Tibial nerve (tissue), 4 donors: ENCODE data around the gene ATP5F1D. TPM values are rescaled to one million over a fixed set of nuclear protein-coding genes. Genes with fewer than 3 reads are reported as not detected.
A peak's percentile ranks its signal among the peaks of the same experiment; 100 is the strongest.

ENCODE experiments used
- DNase-seq, 2 donors: peaks; one replicate each; pipeline ENCODE4 v3.0.0-alpha.2; 2019; ENCODE audit warnings: low spot score in 2 of 2
- H3K27ac ChIP-seq, 4 donors: fragments of 200-600 bp; sonication (generic) in 3 of 4; one replicate each; pipeline ENCODE4 v1.5.1; 2017 to 2019; ENCODE audit warnings: mild to moderate bottlenecking in 1 of 4
- H3K27me3 ChIP-seq, 2 donors: fragments of 200-600 bp; sonication (generic) in 1 of 2; one replicate each; pipeline versions ENCODE4 v1.5.1 to v1.6.0; 2017 to 2019
- H3K36me3 ChIP-seq, 3 donors: fragments of 200-600 bp; sonication (generic); one replicate each; pipeline ENCODE4 v1.5.1; 2018 to 2019
- H3K4me1 ChIP-seq, 4 donors: fragments of 200-600 bp; sonication (generic) in 3 of 4; one replicate each; pipeline ENCODE4 v1.5.1; 2017 to 2019
- H3K4me3 ChIP-seq, 4 donors: fragments of 200-600 bp; sonication (generic) in 3 of 4; one replicate each; pipeline ENCODE4 v1.5.1; 2017 to 2019; ENCODE audit warnings: mild to moderate bottlenecking in 1 of 4, moderate library complexity in 1 of 4
- H3K9me3 ChIP-seq, 4 donors: fragments of 200-600 bp; sonication (generic) in 3 of 4; one replicate each; pipeline ENCODE4 v1.5.1; 2017 to 2019
- EP300 ChIP-seq, 2 donors: sonication (generic); formaldehyde crosslinking; IDR thresholded peaks; one replicate each; pipeline ENCODE4 v1.6.1; 2017; ENCODE audit warnings: antibody characterized with exemption in 2 of 2, mild to moderate bottlenecking in 1 of 2
- POLR2A ChIP-seq, 2 donors: fragments of 450-650 bp; IDR thresholded peaks; one replicate each; pipeline ENCODE4 v1.6.1; 2017; ENCODE audit warnings: antibody characterized with exemption in 2 of 2, mild to moderate bottlenecking in 2 of 2, moderate library complexity in 2 of 2
- WGBS, 2 donors: methylation state at CpG; one replicate each; pipeline ENCODE4 v1.1.5; 2018; 5-methylcytosine and 5-hydroxymethylcytosine counted together
- total RNA-seq, 4 donors: library from RNA; depleted of rRNA; stranded (reverse); fragments of >200 nt; gene quantifications; one replicate each; pipeline ENCODE4 v1.1.0, GENCODE V29; 2016
- TF ChIP-seq, protein P1 (sequence below), 5 experiments: fragments of 200-600 bp in 3 of 5; fragments of 450-650 bp in 2 of 5; sonication (generic) in 3 of 5; IDR thresholded peaks; one replicate each; pipeline ENCODE4 v1.5.1; 2016 to 2019; ENCODE audit warnings: antibody characterized with exemption in 5 of 5, mild to moderate bottlenecking in 3 of 5, moderate library complexity in 2 of 5

ATP5F1D gene
- total RNA-seq, 4 donors from 2014 or later: 67.5 to 140 (median 127) TPM

DNA sequence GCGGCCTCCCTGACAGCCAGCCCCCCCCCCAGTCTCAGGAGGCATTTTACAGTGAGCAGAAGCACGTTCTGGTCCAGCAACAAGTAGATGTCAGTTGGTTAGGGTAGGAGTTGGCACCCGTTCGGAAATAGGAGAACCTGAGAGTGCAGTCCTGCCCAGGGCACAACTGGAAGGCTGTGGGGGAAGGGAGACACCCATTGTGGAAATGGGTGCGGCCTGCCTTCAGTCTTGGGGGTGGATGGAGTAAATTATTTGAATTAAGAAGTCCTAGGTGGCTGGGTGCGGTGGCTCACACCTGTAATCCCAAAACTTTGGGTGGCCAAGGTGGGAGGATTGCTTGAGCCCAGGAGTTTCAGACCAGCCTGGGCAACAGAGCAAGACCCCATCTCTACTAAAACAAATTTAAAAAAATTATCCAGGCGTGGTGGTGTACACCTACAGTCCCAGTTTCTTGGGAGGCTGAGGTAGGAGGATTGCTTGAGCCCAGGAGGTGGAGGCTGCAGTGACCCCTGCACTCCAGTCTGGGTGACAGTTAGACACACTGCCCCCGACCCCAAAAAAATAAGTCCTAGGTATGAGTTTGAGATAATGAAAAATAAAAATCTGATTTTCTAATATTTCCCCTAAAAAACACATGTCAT lies 28.8 kb downstream of the ATP5F1D start:
- Histone ChIP-seq H3K27ac (peak overlapping the region; percentile 93 to 100 (median 98)), H3K4me3 (peak overlapping the region; percentile 72 to 81 (median 77)), H3K9me3 (no peaks in the 10 kb centered on the region), H3K4me1 (peaks cover 11 to 88% (median 86%) of the 10 kb centered on the region in 4 donors), H3K27me3 (no peaks in the 10 kb centered on the region), H3K36me3 (peaks cover 6 to 44% (median 38%) of the 10 kb centered on the region in 3 donors)
- 25 to 29% methylated on average over 7 to 8 of the region's 8 CpGs for WGBS, 2 donors
- TF ChIP-seq EP300 (IDR thresholded peaks at IDR 0.05) (no peak), POLR2A (IDR thresholded peaks at IDR 0.05) (no peak)
- TF ChIP-seq, protein P1, sequence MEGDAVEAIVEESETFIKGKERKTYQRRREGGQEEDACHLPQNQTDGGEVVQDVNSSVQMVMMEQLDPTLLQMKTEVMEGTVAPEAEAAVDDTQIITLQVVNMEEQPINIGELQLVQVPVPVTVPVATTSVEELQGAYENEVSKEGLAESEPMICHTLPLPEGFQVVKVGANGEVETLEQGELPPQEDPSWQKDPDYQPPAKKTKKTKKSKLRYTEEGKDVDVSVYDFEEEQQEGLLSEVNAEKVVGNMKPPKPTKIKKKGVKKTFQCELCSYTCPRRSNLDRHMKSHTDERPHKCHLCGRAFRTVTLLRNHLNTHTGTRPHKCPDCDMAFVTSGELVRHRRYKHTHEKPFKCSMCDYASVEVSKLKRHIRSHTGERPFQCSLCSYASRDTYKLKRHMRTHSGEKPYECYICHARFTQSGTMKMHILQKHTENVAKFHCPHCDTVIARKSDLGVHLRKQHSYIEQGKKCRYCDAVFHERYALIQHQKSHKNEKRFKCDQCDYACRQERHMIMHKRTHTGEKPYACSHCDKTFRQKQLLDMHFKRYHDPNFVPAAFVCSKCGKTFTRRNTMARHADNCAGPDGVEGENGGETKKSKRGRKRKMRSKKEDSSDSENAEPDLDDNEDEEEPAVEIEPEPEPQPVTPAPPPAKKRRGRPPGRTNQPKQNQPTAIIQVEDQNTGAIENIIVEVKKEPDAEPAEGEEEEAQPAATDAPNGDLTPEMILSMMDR (IDR thresholded peaks at IDR 0.05): peak in 1 of 5 experiments; percentile 4
- DNase-seq: no peak

DNA sequence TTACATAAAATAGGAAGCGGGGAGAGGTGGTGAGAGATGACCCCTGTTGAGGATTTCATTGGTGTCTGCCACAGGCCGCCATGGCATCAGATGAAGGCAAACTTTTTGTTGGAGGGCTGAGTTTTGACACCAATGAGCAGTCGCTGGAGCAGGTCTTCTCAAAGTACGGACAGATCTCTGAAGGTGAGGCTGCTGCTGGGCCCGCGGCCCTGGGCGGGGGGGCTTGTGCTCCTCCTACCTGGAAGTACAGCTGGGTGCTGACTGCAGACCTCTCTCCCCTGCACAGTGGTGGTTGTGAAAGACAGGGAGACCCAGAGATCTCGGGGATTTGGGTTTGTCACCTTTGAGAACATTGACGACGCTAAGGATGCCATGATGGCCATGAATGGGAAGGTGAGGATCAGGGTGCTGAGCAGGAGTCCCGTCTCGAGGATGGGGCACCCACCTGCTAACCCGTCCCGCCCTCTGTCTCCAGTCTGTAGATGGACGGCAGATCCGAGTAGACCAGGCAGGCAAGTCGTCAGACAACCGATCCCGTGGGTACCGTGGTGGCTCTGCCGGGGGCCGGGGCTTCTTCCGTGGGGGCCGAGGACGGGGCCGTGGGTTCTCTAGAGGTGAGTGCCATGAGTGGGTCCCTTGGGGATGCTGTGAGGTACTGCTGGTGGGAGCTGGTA lies 29.4 kb downstream of the ATP5F1D start:
- Histone ChIP-seq H3K27me3 (no peaks in the 10 kb centered on the region), H3K4me1 (peaks cover 11 to 83% (median 80%) of the 10 kb centered on the region in 4 donors), H3K9me3 (no peaks in the 10 kb centered on the region), H3K27ac (peak overlapping the region; percentile 93 to 100 (median 98)), H3K36me3 (peaks cover 6 to 44% (median 38%) of the 10 kb centered on the region in 3 donors), H3K4me3 (peak overlapping the region; percentile 72 to 81 (median 77))
- 60 to 67% methylated on average over 26 of the region's 26 CpGs for WGBS, 2 donors
- DNase-seq: no peak
- TF ChIP-seq EP300 (IDR thresholded peaks at IDR 0.05) (no peak), POLR2A (IDR thresholded peaks at IDR 0.05) (no peak)
- TF ChIP-seq, protein P1 (IDR thresholded peaks at IDR 0.05): no peak

DNA sequence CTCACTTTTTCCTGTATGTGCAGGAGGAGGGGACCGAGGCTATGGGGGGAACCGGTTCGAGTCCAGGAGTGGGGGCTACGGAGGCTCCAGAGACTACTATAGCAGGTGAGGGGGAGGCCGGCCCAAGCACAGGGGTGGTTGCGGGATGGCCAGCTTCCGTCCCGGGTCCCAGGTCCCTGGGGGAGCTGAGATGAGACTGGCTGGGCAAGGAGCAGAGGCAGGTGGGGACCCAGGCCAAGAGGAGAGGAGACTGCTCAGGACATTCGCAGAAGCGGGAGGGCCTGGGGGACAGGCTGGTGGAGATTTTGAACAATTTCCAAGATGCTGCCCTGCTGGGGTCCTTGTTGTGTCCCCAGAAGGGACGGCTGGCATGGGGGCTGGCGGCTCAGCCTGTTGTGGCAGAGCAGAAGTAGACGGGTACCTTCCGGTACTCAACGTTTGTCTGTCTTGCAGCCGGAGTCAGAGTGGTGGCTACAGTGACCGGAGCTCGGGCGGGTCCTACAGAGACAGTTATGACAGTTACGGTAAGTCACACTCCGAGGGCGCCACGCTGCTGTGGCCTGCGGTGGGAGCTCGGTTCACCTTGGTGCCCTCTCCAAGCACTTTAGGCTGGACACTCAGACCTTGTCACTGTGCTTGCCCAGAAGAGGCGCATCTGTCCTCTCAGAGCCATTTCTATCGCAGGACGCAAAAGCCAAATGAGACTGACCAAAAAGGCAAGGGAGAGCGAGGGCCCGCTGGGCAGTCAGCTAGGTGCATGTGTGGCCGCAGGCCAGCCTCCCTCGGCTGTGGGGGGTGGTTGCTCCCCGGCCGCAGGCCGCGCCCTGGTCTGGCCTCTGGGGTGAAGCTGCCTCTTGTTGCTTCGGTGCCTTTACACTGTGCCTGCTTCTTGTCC lies 30.2 kb downstream of the ATP5F1D start:
- peak overlapping the region in 2 of 4 donors; percentile 75 to 81 for H3K4me3 ChIP-seq
- peaks cover 6 to 44% (median 38%) of the 10 kb centered on the region in 3 donors for H3K36me3 ChIP-seq
- H3K27me3 ChIP-seq: no peaks in the 10 kb centered on the region
- H3K9me3 ChIP-seq: no peaks in the 10 kb centered on the region
- WGBS, 2 donors: 70 to 73% methylated on average over 36 to 37 of the region's 37 CpGs
- peaks cover 11 to 83% (median 79%) of the 10 kb centered on the region in 4 donors for H3K4me1 ChIP-seq
- TF ChIP-seq EP300 (IDR thresholded peaks at IDR 0.05) (no peak), POLR2A (IDR thresholded peaks at IDR 0.05) (no peak)
- TF ChIP-seq, protein P1 (IDR thresholded peaks at IDR 0.05): no peak
- no peak for DNase-seq
- peak overlapping the region; percentile 34 to 100 (median 96) for H3K27ac ChIP-seq

DNA sequence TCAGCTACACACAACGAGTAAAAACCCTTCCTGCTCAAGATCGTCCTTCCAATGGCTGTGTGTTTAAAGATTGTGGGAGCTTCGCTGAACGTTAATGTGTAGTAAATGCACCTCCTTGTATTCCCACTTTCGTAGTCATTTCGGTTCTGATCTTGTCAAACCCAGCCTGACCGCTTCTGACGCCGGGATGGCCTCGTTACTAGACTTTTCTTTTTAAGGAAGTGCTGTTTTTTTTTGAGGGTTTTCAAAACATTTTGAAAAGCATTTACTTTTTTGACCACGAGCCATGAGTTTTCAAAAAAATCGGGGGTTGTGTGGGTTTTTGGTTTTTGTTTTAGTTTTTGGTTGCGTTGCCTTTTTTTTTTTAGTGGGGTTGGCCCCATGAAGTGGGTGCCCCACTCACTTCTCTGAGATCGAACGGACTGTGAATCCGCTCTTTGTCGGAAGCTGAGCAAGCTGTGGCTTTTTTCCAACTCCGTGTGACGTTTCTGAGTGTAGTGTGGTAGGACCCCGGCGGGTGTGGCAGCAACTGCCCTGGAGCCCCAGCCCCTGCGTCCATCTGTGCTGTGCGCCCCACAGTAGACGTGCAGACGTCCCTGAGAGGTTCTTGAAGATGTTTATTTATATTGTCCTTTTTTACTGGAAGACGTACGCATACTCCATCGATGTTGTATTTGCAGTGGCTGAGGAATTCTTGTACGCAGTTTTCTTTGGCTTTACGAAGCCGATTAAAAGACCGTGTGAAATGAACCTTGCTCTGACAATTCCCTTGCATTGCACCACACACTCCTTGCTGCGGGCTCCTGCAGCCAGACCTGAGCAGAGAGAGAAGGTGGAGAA lies 31.1 kb downstream of the ATP5F1D start:
- peak overlapping the region in 1 of 4 donors; percentile 75 for H3K4me3 ChIP-seq
- TF ChIP-seq, protein P1 (IDR thresholded peaks at IDR 0.05): no peak
- TF ChIP-seq POLR2A (IDR thresholded peaks at IDR 0.05) (no peak), EP300 (IDR thresholded peaks at IDR 0.05) (no peak)
- H3K36me3 ChIP-seq: peaks cover 6 to 52% (median 38%) of the 10 kb centered on the region in 3 donors
- H3K27me3 ChIP-seq: no peaks in the 10 kb centered on the region
- peak overlapping the region in 3 of 4 donors; percentile 91 to 99 (median 93) for H3K27ac ChIP-seq
- WGBS, 2 donors: 54 to 58% methylated on average over 33 of the region's 33 CpGs
- DNase-seq: no peak
- no peaks in the 10 kb centered on the region for H3K9me3 ChIP-seq
- H3K4me1 ChIP-seq: peaks cover 8 to 77% (median 72%) of the 10 kb centered on the region in 4 donors
